GM18907 (cell line): ENCODE data around the gene KLK7.

ENCODE experiments used
- ATAC-seq: cut with Tn5 transposase; IDR thresholded peaks from one replicate; pipeline ENCODE4 v1.9.1; 2021; ENCODE audit warnings: mild to moderate bottlenecking, moderate library complexity; ENCODE audit not compliant: unreplicated experiment

Gene KLK7

DNA sequence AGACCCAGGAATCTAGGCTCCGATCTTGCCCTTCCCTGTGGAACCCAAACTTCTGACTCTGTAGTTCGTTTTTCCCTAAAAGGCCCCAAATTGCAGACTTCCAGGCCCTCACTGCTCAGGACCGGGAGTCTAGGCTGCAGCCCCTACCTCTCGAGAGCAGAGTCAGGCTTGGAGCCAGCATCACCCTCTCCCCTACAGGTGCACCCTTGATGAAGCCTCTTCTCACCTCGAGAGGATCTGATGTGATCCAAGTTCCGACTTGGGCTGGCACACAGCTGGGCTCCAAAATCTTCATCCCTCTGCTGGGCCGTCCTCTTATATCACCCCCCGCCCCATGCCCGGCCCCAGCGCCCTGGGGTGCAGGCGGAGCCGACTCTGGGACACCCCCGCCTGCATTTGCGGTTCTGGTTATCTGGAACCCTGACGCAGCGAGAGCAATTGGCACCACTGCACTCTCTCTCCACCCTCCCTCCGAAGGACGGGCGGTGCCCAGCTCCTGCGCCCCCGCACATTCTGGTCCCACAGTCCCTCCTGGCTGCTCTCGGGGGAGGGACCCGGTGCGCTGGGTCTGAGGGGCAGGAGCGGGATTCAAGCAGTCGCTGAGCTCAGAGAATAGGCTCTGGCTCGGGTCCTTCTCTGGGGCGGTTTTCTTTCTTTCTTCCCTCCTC is at the start of gene KLK7:
Gene KLK7, minus strand, starts transcription at position 293 of the 668 bp plus-strand sequence. CDS start 1,518 bp downstream, outside the sequence.
- no peak for ATAC-seq

DNA sequence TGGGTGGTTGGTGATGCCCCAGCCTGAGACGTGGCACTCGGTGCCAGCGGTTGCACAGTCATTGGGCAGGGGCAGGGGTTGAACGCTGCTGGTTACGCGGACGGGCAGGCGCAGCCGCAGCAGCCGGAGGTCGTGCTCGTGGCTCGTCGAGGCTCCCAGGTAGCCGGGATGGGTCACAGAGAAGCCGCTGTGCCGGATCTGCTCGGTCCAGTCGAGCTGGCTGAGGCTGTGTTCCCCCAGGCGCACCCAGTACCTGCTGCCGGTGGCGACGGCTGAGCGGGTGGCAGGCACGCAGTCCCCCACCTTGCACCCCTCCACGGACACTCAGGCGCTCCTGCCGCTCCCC is 48.1 kb upstream of the KLK7 start:
- no peak for ATAC-seq

- ATAC-seq = no peak
Observed at GRCh38 chr19:51031220-51031879, 47.6 kb upstream of the KLK7 start.

- no peak for ATAC-seq
Observed at GRCh38 chr19:51030631-51031030, 46.9 kb upstream of the KLK7 start.

GRCh38 chr19:51029718-51030117 is 46.0 kb upstream of the KLK7 start:
- ATAC-seq = no peak

GRCh38 chr19:51027873-51028272 is 44.2 kb upstream of the KLK7 start:
- no peak for ATAC-seq

GRCh38 chr19:51027126-51027806 is 43.5 kb upstream of the KLK7 start:
- no peak for ATAC-seq

- no peak for ATAC-seq
Observed at GRCh38 chr19:51026554-51026831, 42.8 kb upstream of the KLK7 start, which contains the start of gene KLK11. KLK11 (minus strand) TSS chr19:51026616; CDS start chr19:51025631, 985 bp downstream.

GRCh38 chr19:51025809-51026553 is 42.3 kb upstream of the KLK7 start:
- ATAC-seq = no peak

DNA sequence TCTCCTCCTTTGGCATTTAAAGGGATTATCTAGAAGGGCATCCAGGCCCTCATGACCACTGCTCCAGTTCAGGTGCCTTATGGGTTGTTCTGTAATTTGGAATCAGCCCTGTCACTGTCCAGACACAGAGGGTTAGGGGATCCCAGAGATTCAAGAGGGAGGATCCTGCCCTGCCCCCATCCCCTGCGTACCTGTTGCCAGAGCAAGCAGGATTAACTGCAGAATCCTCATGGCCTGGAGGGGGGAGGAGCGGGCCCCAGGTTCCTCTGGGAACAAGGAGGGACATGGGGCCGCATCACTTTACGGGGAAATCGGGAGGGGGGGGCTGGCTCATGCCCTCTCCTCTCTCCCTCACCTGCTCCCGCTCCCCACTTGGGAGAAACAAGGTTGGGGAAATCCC is 41.7 kb upstream of the KLK7 start:
- no peak for ATAC-seq

DNA sequence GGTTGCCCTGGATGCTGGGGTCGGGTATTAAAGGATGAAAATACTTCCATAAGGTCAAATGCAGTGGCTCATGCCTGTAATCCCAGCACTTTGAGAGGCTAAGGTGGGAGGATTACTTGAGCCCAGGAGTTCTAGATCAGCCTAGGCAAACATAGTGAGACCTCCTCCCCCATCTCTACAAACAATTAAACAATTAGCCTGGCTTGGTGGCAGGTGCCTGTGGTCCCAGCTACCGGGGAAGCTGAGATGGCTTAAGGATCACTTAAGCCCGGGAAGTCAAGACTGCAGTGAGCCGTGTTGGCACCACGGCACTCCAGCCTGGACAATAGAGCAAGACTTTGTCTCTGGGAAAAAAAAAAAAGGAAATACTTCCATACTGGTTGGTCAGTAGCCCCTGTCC is 41.2 kb upstream of the KLK7 start:
- ATAC-seq = no peak

- ATAC-seq = no peak
Observed at GRCh38 chr19:51023946-51024345, 40.2 kb upstream of the KLK7 start.

- ATAC-seq = no peak
Observed at GRCh38 chr19:51022526-51022925, 38.8 kb upstream of the KLK7 start.

- ATAC-seq = no peak
Observed at GRCh38 chr19:51020988-51021651, 37.4 kb upstream of the KLK7 start.

- ATAC-seq = no peak
Observed at GRCh38 chr19:51019544-51019925, 35.8 kb upstream of the KLK7 start, which contains the start of gene KLK10. KLK10 (minus strand) TSS chr19:51019709; CDS start chr19:51019130, 579 bp downstream.

GRCh38 chr19:51018745-51019543 is 35.2 kb upstream of the KLK7 start:
- ATAC-seq = no peak

DNA sequence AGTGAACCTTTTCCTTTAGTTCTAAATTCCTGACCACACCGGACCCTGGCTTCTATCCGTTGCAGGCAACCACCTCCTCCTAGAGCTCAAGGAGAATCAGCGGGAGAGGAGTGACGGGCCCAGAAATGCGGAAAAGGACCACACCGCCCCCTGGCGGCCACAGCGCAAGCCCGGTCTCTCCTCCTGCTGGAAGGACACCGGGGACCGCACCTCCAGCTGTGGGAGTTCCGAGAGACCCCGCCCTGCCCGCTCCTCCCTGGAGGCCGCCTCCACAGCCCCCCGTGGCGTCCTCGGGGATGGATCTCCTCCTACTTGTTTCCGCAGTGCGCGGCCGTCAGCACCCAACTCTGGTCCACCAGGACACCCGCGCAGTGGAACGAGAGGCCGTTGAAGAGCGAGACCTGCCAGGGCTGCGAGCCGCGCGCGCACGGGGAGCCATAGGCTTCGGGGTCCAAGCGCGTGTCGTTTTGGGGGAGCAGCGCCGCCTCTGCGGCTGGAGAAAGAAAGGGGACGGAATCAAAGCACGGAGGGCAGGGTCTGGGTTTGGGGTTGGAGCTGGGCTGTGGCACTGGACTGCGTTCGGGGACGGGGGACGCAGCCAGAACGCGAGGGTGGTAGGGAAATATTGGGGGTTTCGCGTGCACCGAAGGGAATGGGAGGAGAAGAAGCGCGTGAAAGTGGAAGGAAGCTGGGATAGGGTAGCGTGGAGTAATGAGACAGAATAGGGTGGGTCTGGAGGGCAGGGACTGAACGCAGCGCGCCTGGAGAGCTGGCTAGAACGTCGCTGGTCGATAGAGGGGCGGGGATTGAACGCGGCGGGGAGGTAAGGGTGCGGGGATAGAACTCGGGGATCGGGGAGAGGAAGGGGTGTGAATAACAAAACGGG is 33.3 kb upstream of the KLK7 start:
- no peak for ATAC-seq

DNA sequence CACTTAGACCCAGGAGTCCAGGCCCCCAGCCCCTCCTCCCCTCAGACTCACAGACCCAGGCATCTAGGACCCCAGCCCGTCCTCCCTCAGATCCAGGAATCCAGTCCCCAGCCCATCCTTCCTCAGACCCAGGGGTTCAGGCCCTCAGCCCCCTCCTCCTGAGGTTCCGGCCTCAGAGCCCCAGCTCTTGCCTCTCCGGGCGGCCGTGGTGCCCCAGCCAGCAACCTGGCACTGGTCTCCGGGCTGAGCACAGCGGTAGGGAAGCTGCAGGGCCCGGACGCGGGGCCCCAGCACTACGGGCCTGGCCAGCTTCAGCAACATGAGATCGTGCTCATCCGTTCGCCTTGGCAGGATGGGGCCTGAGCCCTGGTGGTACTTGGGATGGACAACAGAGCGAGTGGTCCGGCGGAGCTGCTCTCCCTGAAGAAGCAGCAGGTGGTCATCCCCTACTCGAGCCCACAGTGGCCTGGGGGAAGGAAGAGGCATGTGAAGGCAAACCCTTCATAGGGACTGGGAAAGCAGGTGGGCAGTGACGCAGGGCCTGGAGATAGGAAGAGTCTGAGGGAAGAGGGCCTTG is 32.1 kb upstream of the KLK7 start:
- ATAC-seq = no peak

DNA sequence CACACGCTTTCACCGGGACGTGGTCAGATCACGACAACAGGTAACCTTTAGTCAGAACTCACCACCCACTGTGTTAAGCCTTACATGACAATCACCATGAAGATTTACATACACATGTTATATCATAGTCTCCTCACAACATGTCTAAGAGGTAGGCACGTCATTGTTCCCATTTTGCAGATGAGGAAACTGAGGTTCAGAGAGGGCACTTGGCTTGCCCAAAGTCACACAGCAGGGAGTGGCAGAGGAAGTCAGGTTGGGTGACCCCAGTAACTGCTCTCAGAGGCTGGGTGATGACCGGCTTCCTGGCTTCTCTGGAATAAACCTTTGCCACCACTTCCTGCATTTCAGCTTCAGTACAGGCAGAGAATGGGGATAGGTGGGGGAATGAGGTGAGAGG is 30.5 kb upstream of the KLK7 start:
- no peak for ATAC-seq
